ENCODE measurements around the gene BMP7.

- TF ChIP-seq CTCF (IDR thresholded peaks at IDR 0.05) (no peak), POLR2AphosphoS5 (IDR thresholded peaks at IDR 0.05; ENCODE audit: insufficient read depth in 1 of 2, low read depth in 1 of 2) (no peak), POLR2A (IDR thresholded peaks at IDR 0.05) (no peak)
Measured at GRCh38 chr20:57174737-57175136, 91.7 kb downstream of the BMP7 start.
